A549 (cell line): ENCODE data around the gene CLASP2. TPM values are rescaled to one million over a fixed set of nuclear protein-coding genes. Genes with fewer than 3 reads are reported as not detected.

Experiments
- ATAC-seq, 2 experiments: fragments of 200-7000 bp in 1 of 2; fragments of >200 bp in 1 of 2; cut with Nextera tagmentation in 1 of 2; cut with Tn5 transposase in 1 of 2; 3 replicates each; pipeline versions ENCODE4 v1.8.0 to v1.9.1; 2018 to 2020; ENCODE audit warnings: mild to moderate bottlenecking in 1 of 2, moderate library complexity in 1 of 2
- CTCF ChIA-PET: fragments of 300-600 bp; sonication (Branson Sonifier 250); formaldehyde crosslinking; extraction: SDS; loops from one replicate; lab custom pipeline; 2021; ENCODE audit warnings: antibody characterized with exemption, inconsistent platforms; lab: Yijun Ruan, JAX
- POLR2A ChIA-PET: fragments of 350-600 bp; formaldehyde crosslinking; extraction: SDS; loops from one replicate; lab custom pipeline; 2021; ENCODE audit warnings: antibody characterized with exemption, inconsistent platforms; lab: Yijun Ruan, JAX
- DNase-seq, 2 experiments: peaks; one replicate each; pipeline versions ENCODE4 v3.0.0 to v3.0.0-alpha.2; 2011 to 2016; ENCODE audit warnings: low read depth in 1 of 2, low spot score in 1 of 2
- FAIRE-seq: peaks from 2 replicates; lab custom pipeline; 2011; peaks lifted over from hg19 to GRCh38; lab: Jason Lieb, UNC
- H3K27ac ChIP-seq, 2 experiments: fragments of >200 bp; sonication (Bioruptor Twin); formaldehyde crosslinking; 3 replicates each; pipeline ENCODE4 v1.5.1; 2016 to 2017
- H3K4me1 ChIP-seq: fragments of >200 bp; sonication (Bioruptor Twin); formaldehyde crosslinking; 3 replicates; pipeline ENCODE4 v1.6.1; 2016
- H3K4me2 ChIP-seq: fragments of >200 bp; sonication (Bioruptor Twin); formaldehyde crosslinking; 3 replicates; pipeline ENCODE4 v1.6.1; 2016
- H3K4me3 ChIP-seq: fragments of >200 bp; sonication (Bioruptor Twin); formaldehyde crosslinking; 3 replicates; pipeline ENCODE4 v1.5.1; 2016
- H3K9me3 ChIP-seq: fragments of >200 bp; sonication (Bioruptor Twin); formaldehyde crosslinking; 3 replicates; pipeline ENCODE4 v1.6.1; 2016
- BHLHE40 ChIP-seq: IDR thresholded peaks from 2 replicates; pipeline ENCODE4 v1.6.1; 2012; ENCODE audit warnings: low read depth, low read length, inconsistent platforms
- CEBPB ChIP-seq, 2 experiments: fragments of >200 bp in 1 of 2; sonication (Bioruptor Twin) in 1 of 2; formaldehyde crosslinking in 1 of 2; IDR thresholded peaks; 2 replicates each; pipeline ENCODE4 v1.6.1; 2012 to 2016
- EHMT2 ChIP-seq: fragments of 200-600 bp; sonication (generic); IDR thresholded peaks from 2 replicates; pipeline ENCODE4 v1.6.1; 2016; ENCODE audit warnings: antibody characterized with exemption, low read depth, mild to moderate bottlenecking, moderate library complexity
- ELK1 ChIP-seq: fragments of 150-350 bp; IDR thresholded peaks from 2 replicates; pipeline ENCODE4 v1.6.1; 2014; ENCODE audit warnings: low read depth, mild to moderate bottlenecking, low read length
- EP300 ChIP-seq, 2 experiments: fragments of >200 bp; sonication (Bioruptor Twin); formaldehyde crosslinking; IDR thresholded peaks; 2 replicates in 1 of 2; 3 replicates in 1 of 2; pipeline ENCODE4 v1.6.1; 2016 to 2017
- FOSL2 ChIP-seq, 2 experiments: fragments of 450-650 bp in 1 of 2; fragments of >200 bp in 1 of 2; sonication (Bioruptor Twin) in 1 of 2; formaldehyde crosslinking; IDR thresholded peaks; 2 replicates each; pipeline versions ENCODE4 v1.5.0 to v1.6.1; 2016 to 2020; ENCODE audit warnings: mild to moderate bottlenecking in 1 of 2, moderate library complexity in 1 of 2
- FOXS1 ChIP-seq: fragments of 250-450 bp; sonication (Bioruptor Pico); IDR thresholded peaks from 2 replicates; pipeline ENCODE4 v1.5.0; 2020; ENCODE audit warnings: mild to moderate bottlenecking, moderate library complexity
- HMGXB4 ChIP-seq: fragments of 250-450 bp; sonication (Bioruptor Pico); IDR thresholded peaks from 2 replicates; pipeline ENCODE4 v1.5.0; 2021; ENCODE audit warnings: mild to moderate bottlenecking, moderate library complexity, borderline replicate concordance
- JUNB ChIP-seq: fragments of >200 bp; sonication (Bioruptor Twin); formaldehyde crosslinking; IDR thresholded peaks from 2 replicates; pipeline ENCODE4 v1.6.1; 2016
- KDM1A ChIP-seq: fragments of 200-600 bp; sonication (generic); IDR thresholded peaks from 2 replicates; pipeline ENCODE4 v1.6.1; 2016; ENCODE audit warnings: low read depth, mild to moderate bottlenecking
- MAFK ChIP-seq: fragments of 450-650 bp; IDR thresholded peaks from 2 replicates; pipeline ENCODE4 v1.6.1; 2014; ENCODE audit not compliant: partially characterized antibody
- MAZ ChIP-seq: fragments of 150-350 bp; IDR thresholded peaks from 2 replicates; pipeline ENCODE4 v1.6.1; 2014; ENCODE audit warnings: antibody characterized with exemption, low read depth, low read length, borderline replicate concordance
- NFE2L2 ChIP-seq: fragments of 150-350 bp; conservative IDR thresholded peaks from 2 replicates; pipeline ENCODE4 v1.6.1; 2014; ENCODE audit warnings: low read length
- RAD21 ChIP-seq, 2 experiments: fragments of >200 bp in 1 of 2; sonication (Bioruptor Twin) in 1 of 2; formaldehyde crosslinking in 1 of 2; IDR thresholded peaks in 1 of 2; conservative IDR thresholded peaks in 1 of 2; 2 replicates in 1 of 2; 3 replicates in 1 of 2; pipeline ENCODE4 v1.6.1; 2012 to 2018; ENCODE audit warnings: inconsistent platforms in 1 of 2
- SREBF2 ChIP-seq: fragments of 450-650 bp; IDR thresholded peaks from 2 replicates; pipeline ENCODE4 v1.6.1; 2014; ENCODE audit warnings: mild to moderate bottlenecking, moderate library complexity
- TFCP2L1 ChIP-seq: fragments of 250-450 bp; sonication (Bioruptor Pico); IDR thresholded peaks from 2 replicates; pipeline ENCODE4 v1.5.0; 2021; ENCODE audit warnings: mild to moderate bottlenecking
- TP53 ChIP-seq: fragments of 250-450 bp; sonication (Bioruptor Pico); IDR thresholded peaks from 2 replicates; pipeline ENCODE4 v1.5.0; 2021; ENCODE audit warnings: mild to moderate bottlenecking, moderate library complexity
- ZFP36 ChIP-seq: fragments of 450-650 bp; IDR thresholded peaks from 2 replicates; pipeline ENCODE4 v1.6.1; 2014; ENCODE audit warnings: borderline replicate concordance; ENCODE audit not compliant: partially characterized antibody
- ZNF302 ChIP-seq: fragments of 250-450 bp; sonication (Bioruptor Pico); IDR thresholded peaks from 2 replicates; pipeline ENCODE4 v1.9.0; 2021; ENCODE audit warnings: inconsistent platforms, mild to moderate bottlenecking, moderate library complexity
- WGBS: methylation state at CpG from one replicate; pipeline ENCODE4 v1.1.6; 2017; ENCODE audit errors: missing lambda C conversion rate; 5-methylcytosine and 5-hydroxymethylcytosine counted together
- polyA plus RNA-seq, 4 experiments: library from polyadenylated mRNA; depleted of rRNA in 3 of 4; stranded (reverse); fragments of >200 nt; fragmentation: RNase III in 1 of 4; extraction: RNeasy Plus Mini Kit Qiagen cat#74134 plus additional on column Dnase treatment in 1 of 4; gene quantifications; 2 replicates in 3 of 4; 3 replicates in 1 of 4; pipeline ENCODE4 v1.2.3, GENCODE V29; 2011 to 2017
- TF ChIP-seq, protein P1 (sequence below): fragments of 450-650 bp; IDR thresholded peaks from 2 replicates; pipeline ENCODE4 v1.6.1; 2014; ENCODE audit warnings: antibody characterized with exemption

The CLASP2 gene
- polyA plus RNA-seq, 2 of the 4 experiments (the other 2 are of a cell fraction): 18.1 to 66.5 TPM

- Histone ChIP-seq H3K27ac (no peak overlapping the region), H3K9me3 (no peaks in the 10 kb centered on the region), H3K4me3 (no peak overlapping the region), H3K4me2 (no peak overlapping the region), H3K4me1 (no peaks in the 10 kb centered on the region)
- no peak for DNase-seq
- WGBS: 95% methylated on average over 2 of the region's 2 CpGs
- no peak for FAIRE-seq
- ChIA-PET POLR2A (no interaction called here), CTCF (no interaction called here)
- ATAC-seq: no peak
- no peak for TF ChIP-seq TFCP2L1 (CRISPR knock-in tag)
- TF ChIP-seq CEBPB (IDR thresholded peaks at IDR 0.05): peak in 1 of 2 experiments; percentile 30; a peak in 1 of 4 replicates
Measured at GRCh38 chr3:33590541-33590940, 127.5 kb downstream of the CLASP2 start.

- DNase-seq: no peak
- ChIA-PET CTCF (interaction anchor here (1.1 kb wide), 1 partner anchor 201 kb away, joined by 3 read pairs; no protein-coding TSS in a partner anchor), POLR2A (no interaction called here)
- Histone ChIP-seq H3K4me3 (no peak overlapping the region), H3K9me3 (no peaks in the 10 kb centered on the region), H3K27ac (no peak overlapping the region), H3K4me1 (peaks cover 20% of the 10 kb centered on the region; the same call in 2 of the 3 replicates), H3K4me2 (no peak overlapping the region)
- no peak for TF ChIP-seq BHLHE40
- no peak for TF ChIP-seq TP53
- TF ChIP-seq NFE2L2: no peak
- TF ChIP-seq EP300 (IDR thresholded peaks at IDR 0.05): no peak
- FAIRE-seq: no peak
- 70% methylated on average over 3 of the region's 3 CpGs for WGBS
- no peak for ATAC-seq
Measured at GRCh38 chr3:33586402-33586801, 131.7 kb downstream of the CLASP2 start.

DNA sequence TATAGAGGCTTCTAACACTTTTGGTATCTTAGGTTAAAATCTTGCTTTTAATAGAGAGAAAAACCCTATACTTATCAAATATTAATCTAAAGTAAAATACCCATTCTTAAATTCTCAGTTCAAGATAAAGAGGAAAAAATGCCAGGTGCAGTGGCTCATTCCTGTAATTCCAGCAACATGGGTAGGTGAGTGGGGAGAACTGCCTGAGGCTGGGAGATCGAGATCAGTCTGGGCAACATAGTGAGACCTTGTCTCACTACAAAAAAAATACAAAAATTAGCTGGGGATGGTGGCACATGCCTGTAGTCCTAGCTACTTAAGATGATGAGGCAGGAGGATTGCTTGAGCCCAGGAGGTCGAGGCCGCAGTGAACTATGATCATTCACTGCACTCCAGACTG, 135.8 kb downstream of the CLASP2 start:
- no peaks in the 10 kb centered on the region for H3K9me3 ChIP-seq
- H3K4me3 ChIP-seq: no peak overlapping the region
- FAIRE-seq (no peak), DNase-seq (no peak), ATAC-seq (no peak)
- ChIA-PET POLR2A (no interaction called here), CTCF (no interaction called here)
- no peak overlapping the region for H3K27ac ChIP-seq
- TF ChIP-seq EHMT2: no peak
- TF ChIP-seq ZFP36: no peak
- TF ChIP-seq MAFK: no peak
- no peak for TF ChIP-seq CEBPB (IDR thresholded peaks at IDR 0.05)
- TF ChIP-seq ZNF302: no peak
- TF ChIP-seq EP300 (IDR thresholded peaks at IDR 0.05): no peak
- TF ChIP-seq FOXS1 (CRISPR knock-in tag): no peak
- 83% methylated on average over 3 of the region's 3 CpGs for WGBS
- H3K4me2 ChIP-seq: no peak overlapping the region
- peaks cover 56% of the 10 kb centered on the region for H3K4me1 ChIP-seq

DNA sequence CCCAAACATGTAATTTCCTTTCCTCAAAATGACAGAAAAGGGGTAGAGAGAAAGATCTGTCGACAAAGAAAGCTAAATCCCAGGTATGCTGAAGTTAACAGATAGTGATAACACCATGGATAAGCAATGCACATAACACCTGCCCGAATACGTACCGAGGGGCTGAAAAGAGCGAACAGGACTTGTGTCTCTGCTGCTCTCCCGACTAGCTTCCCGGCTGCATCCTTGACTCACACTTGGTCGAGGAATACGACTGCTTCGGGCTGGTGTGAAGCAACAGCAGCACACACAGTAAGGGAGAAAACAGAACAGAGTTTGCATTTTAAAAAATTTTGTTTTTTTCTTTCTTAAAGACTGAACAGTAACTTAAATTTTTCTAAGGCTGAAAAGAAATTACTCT, 136.4 kb downstream of the CLASP2 start:
- ChIA-PET CTCF (no interaction called here), POLR2A (no interaction called here)
- FAIRE-seq (no peak), DNase-seq (no peak), ATAC-seq (no peak)
- TF ChIP-seq ELK1 (no peak), MAZ (no peak), JUNB (no peak), FOSL2 (IDR thresholded peaks at IDR 0.05) (no peak), FOSL2 (CRISPR knock-in tag; IDR thresholded peaks at IDR 0.05) (no peak), RAD21 (conservative IDR thresholded peaks at IDR 0.05 in 1 of 2, IDR thresholded peaks at IDR 0.05 in 1 of 2) (no peak)
- Histone ChIP-seq H3K9me3 (no peaks in the 10 kb centered on the region), H3K27ac (no peak overlapping the region), H3K4me3 (no peak overlapping the region), H3K4me2 (no peak overlapping the region), H3K4me1 (peaks cover 58% of the 10 kb centered on the region)
- WGBS: 83% methylated on average over 10 of the region's 10 CpGs

DNA sequence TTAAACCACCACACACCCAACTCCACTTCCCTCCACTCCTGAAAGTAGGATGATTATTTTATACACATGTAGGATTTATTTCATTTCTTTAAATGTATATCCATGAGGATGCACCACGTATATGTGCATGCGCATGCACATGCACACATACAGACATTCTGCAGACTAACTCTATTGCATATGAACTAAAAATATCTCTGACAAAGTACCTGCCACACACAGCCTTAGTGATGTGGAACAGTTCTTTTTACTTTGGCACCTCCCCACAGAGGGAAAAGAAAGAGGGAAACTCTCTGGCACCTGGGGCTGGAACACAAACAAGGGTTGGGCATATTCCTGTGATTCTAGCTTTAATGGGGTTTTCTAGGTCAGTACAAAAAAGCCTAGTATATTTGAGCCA, 138.2 kb downstream of the CLASP2 start:
- FAIRE-seq: no peak
- peak overlapping the region; percentile 76 for H3K4me2 ChIP-seq
- TF ChIP-seq KDM1A (no peak), SREBF2 (no peak), ELK1 (no peak), EHMT2 (no peak), HMGXB4 (CRISPR knock-in tag) (no peak), FOXS1 (CRISPR knock-in tag) (no peak), MAZ (no peak)
- TF ChIP-seq, protein P1, sequence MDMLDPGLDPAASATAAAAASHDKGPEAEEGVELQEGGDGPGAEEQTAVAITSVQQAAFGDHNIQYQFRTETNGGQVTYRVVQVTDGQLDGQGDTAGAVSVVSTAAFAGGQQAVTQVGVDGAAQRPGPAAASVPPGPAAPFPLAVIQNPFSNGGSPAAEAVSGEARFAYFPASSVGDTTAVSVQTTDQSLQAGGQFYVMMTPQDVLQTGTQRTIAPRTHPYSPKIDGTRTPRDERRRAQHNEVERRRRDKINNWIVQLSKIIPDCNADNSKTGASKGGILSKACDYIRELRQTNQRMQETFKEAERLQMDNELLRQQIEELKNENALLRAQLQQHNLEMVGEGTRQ: no peak

More for the DNA sequence above, 138.2 kb downstream of the CLASP2 start:
- CTCF ChIA-PET: no interaction called here
- peak overlapping the region; percentile 64 to 69 for H3K27ac ChIP-seq
- H3K4me3 ChIP-seq: no peak overlapping the region
- POLR2A ChIA-PET: no interaction called here
- WGBS: 83% methylated on average over 2 of the region's 2 CpGs
- no peaks in the 10 kb centered on the region for H3K9me3 ChIP-seq
- no peak for DNase-seq
- H3K4me1 ChIP-seq: peaks cover 58% of the 10 kb centered on the region
- ATAC-seq: no peak; a peak in 1 of 6 replicates
